Putamen (tissue), 1 donor: ENCODE data around the gene MINK1.

Experiments used
- DNase-seq: peaks from one replicate; pipeline ENCODE4 v3.0.0-alpha.2; 2016; ENCODE audit warnings: low spot score

Gene MINK1

GRCh38 chr17:4833178-4833940 is at the start of gene MINK1:
MINK1 (plus strand) TSS chr17:4833340; CDS start chr17:4833584, 244 bp downstream.
- peak; percentile 93 for DNase-seq

GRCh38 chr17:4785311-4786105 is 47.6 kb upstream of the MINK1 start:
- no peak for DNase-seq

- no peak for DNase-seq
Measured at GRCh38 chr17:4786106-4786511, 47.0 kb upstream of the MINK1 start, which contains the start of gene VMO1. VMO1 (minus strand) TSS chr17:4786364; CDS start chr17:4786352, 12 bp downstream.

GRCh38 chr17:4786516-4786915 is 46.6 kb upstream of the MINK1 start:
- DNase-seq = no peak

- no peak for DNase-seq
Measured at GRCh38 chr17:4788159-4788806, 44.9 kb upstream of the MINK1 start.

GRCh38 chr17:4788807-4789700 is 44.1 kb upstream of the MINK1 start, which contains the start of gene GLTPD2:
GLTPD2 (plus strand) TSS chr17:4788964; CDS start chr17:4789012, 48 bp downstream.
- no peak for DNase-seq

GRCh38 chr17:4789701-4789950 is 43.5 kb upstream of the MINK1 start:
- DNase-seq = no peak

- DNase-seq = peak; percentile 88
Measured at GRCh38 chr17:4789951-4790704, 43.0 kb upstream of the MINK1 start.

GRCh38 chr17:4790705-4791088 is 42.4 kb upstream of the MINK1 start:
- DNase-seq = no peak

- no peak for DNase-seq
Measured at GRCh38 chr17:4795168-4795567, 38.0 kb upstream of the MINK1 start.

- DNase-seq = no peak
Measured at GRCh38 chr17:4796552-4796920, 36.6 kb upstream of the MINK1 start.

- no peak for DNase-seq
Measured at GRCh38 chr17:4800462-4801196, 32.5 kb upstream of the MINK1 start.

GRCh38 chr17:4802228-4802627 is 30.9 kb upstream of the MINK1 start, which contains the start of gene C17orf114:
C17orf114 (minus strand) TSS chr17:4802328.
- no peak for DNase-seq

- DNase-seq = no peak
Measured at GRCh38 chr17:4806456-4806776, 26.7 kb upstream of the MINK1 start.

- peak; percentile 81 for DNase-seq
Measured at GRCh38 chr17:4806777-4807604, 26.1 kb upstream of the MINK1 start, which contains the start of gene PLD2. PLD2 (plus strand) TSS chr17:4807152; CDS start chr17:4807773, 621 bp downstream.

- DNase-seq = no peak
Measured at GRCh38 chr17:4807605-4808377, 25.3 kb upstream of the MINK1 start.

GRCh38 chr17:4808378-4808767 is 24.8 kb upstream of the MINK1 start:
- peak; percentile 39 for DNase-seq

GRCh38 chr17:4810696-4811290 is 22.3 kb upstream of the MINK1 start:
- DNase-seq = no peak
